Activated CD8-positive, alpha-beta memory T cell treated with anti-CD3 and anti-CD28 coated beads, Interleukin-2, amount 50 U/mL, for 24 hours (primary cell): ENCODE results near the gene GPA33.

Experiments used
- DNase-seq: peaks from one replicate; pipeline ENCODE4 v3.0.0-alpha.2; 2020; ENCODE audit errors: extremely low read depth

Gene GPA33

GRCh38 chr1:167117225-167117624 lies 27.0 kb upstream of the GPA33 start:
- no peak for DNase-seq

- DNase-seq: no peak
Measured at GRCh38 chr1:167116174-167116573, 26.0 kb upstream of the GPA33 start.

- no peak for DNase-seq
Measured at GRCh38 chr1:167115655-167116054, 25.5 kb upstream of the GPA33 start.

- DNase-seq: no peak
Measured at GRCh38 chr1:167114725-167115124, 24.5 kb upstream of the GPA33 start.

GRCh38 chr1:167111868-167112709 lies 21.9 kb upstream of the GPA33 start:
- no peak for DNase-seq

- DNase-seq: no peak
Measured at GRCh38 chr1:167110586-167110985, 20.4 kb upstream of the GPA33 start.

GRCh38 chr1:167109125-167109524 lies 18.9 kb upstream of the GPA33 start:
- DNase-seq: no peak

- DNase-seq: no peak
Measured at GRCh38 chr1:167107456-167107855, 17.3 kb upstream of the GPA33 start.

- no peak for DNase-seq
Measured at GRCh38 chr1:167106119-167106461, 15.9 kb upstream of the GPA33 start.

GRCh38 chr1:167105271-167106118 lies 15.3 kb upstream of the GPA33 start:
- no peak for DNase-seq

GRCh38 chr1:167104256-167104633 lies 14.1 kb upstream of the GPA33 start:
- DNase-seq: no peak

GRCh38 chr1:167102906-167103573 lies 12.9 kb upstream of the GPA33 start:
- DNase-seq: no peak

GRCh38 chr1:167101754-167102153 lies 11.6 kb upstream of the GPA33 start:
- no peak for DNase-seq

- no peak for DNase-seq
Measured at GRCh38 chr1:167100730-167101129, 10.6 kb upstream of the GPA33 start.

- no peak for DNase-seq
Measured at GRCh38 chr1:167099851-167100250, 9.7 kb upstream of the GPA33 start.

GRCh38 chr1:167095368-167095767 lies 5.2 kb upstream of the GPA33 start:
- no peak for DNase-seq

- no peak for DNase-seq
Measured at GRCh38 chr1:167094690-167095089, 4.5 kb upstream of the GPA33 start.

GRCh38 chr1:167093846-167094516 lies 3.8 kb upstream of the GPA33 start, which contains the start of gene STYXL2:
TSS of gene STYXL2 (plus strand) at chr1:167094075. CDS start at chr1:167094850, 775 bp downstream.
- DNase-seq: no peak

- no peak for DNase-seq
Measured at GRCh38 chr1:167092653-167093052, 2.5 kb upstream of the GPA33 start.

GRCh38 chr1:167089939-167090313 lies 251 bp downstream of the GPA33 start:
- no peak for DNase-seq

GRCh38 chr1:167088746-167089417 lies 1.3 kb downstream of the GPA33 start:
- DNase-seq: no peak
